ENCODE data around the gene JARID2.

DNA sequence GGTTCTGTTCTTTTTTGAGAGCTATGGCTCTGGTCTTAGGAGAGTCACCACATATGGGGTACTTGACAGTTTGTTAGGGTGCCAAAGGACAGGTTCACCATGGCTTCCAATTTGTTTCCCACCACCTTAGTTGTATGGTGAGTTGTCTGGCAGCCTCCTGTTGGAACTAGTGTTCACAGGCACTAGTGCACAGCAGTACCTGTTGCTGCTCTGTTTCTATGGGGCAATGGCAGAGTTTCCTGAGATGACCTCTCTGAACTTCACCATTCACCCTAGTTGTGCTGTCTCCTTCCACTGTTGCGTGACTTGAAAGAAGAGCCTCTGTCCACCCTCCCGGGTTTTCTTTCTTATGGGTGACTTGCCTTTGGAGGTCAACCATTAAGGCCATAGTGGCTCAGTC is 129.1 kb downstream of the JARID2 start:
- TF ChIP-seq RAD21 (IDR thresholded peaks at IDR 0.05; ENCODE audit: low read depth): no peak
- TF ChIP-seq, protein P1, sequence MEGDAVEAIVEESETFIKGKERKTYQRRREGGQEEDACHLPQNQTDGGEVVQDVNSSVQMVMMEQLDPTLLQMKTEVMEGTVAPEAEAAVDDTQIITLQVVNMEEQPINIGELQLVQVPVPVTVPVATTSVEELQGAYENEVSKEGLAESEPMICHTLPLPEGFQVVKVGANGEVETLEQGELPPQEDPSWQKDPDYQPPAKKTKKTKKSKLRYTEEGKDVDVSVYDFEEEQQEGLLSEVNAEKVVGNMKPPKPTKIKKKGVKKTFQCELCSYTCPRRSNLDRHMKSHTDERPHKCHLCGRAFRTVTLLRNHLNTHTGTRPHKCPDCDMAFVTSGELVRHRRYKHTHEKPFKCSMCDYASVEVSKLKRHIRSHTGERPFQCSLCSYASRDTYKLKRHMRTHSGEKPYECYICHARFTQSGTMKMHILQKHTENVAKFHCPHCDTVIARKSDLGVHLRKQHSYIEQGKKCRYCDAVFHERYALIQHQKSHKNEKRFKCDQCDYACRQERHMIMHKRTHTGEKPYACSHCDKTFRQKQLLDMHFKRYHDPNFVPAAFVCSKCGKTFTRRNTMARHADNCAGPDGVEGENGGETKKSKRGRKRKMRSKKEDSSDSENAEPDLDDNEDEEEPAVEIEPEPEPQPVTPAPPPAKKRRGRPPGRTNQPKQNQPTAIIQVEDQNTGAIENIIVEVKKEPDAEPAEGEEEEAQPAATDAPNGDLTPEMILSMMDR (IDR thresholded peaks at IDR 0.05 in 2 of 3, conservative IDR thresholded peaks at IDR 0.05 in 1 of 3; ENCODE audit: borderline replicate concordance in 1 of 3, insufficient read depth in 1 of 3, low read depth in 2 of 3, low read length in 2 of 3): no peak
- no peak for TF ChIP-seq EZH2phosphoT487 (IDR thresholded peaks at IDR 0.05; ENCODE audit: borderline replicate concordance)
